Stimulated activated CD4-positive, alpha-beta T cell treated with anti-CD3 and anti-CD28 coated beads, Interleukin-2, amount 100 ng/mL, for 48 hours (primary cell): ENCODE data around the gene SNRNP35.
"Not testable (repeated sequence)": the region's sequence is repeated elsewhere in the genome, so short reads cannot be mapped to it uniquely, and the experiment has no call there.

ENCODE experiments used
- DNase-seq, 2 donors: peaks; one replicate each; pipeline ENCODE4 v3.0.0-alpha.2; 2020

The SNRNP35 gene

GRCh38 chr12:123491056-123491455 is 33.1 kb downstream of the SNRNP35 start:
- DNase-seq: no peak

- no peak for DNase-seq
These were observed 33.5 kb downstream of the SNRNP35 start for GRCh38 chr12:123491481-123491880.

- not testable (repeated sequence) for DNase-seq
These were observed 34.5 kb downstream of the SNRNP35 start for GRCh38 chr12:123492339-123493039.

GRCh38 chr12:123494124-123494851 is 36.3 kb downstream of the SNRNP35 start:
- no peak for DNase-seq

- no peak for DNase-seq
These were observed 39.1 kb downstream of the SNRNP35 start for GRCh38 chr12:123497065-123497464.

- DNase-seq: no peak
These were observed 40.3 kb downstream of the SNRNP35 start for GRCh38 chr12:123498126-123498825.

GRCh38 chr12:123499332-123499731 is 41.4 kb downstream of the SNRNP35 start:
- DNase-seq: no peak

GRCh38 chr12:123502163-123502704 is 44.3 kb downstream of the SNRNP35 start:
- no peak for DNase-seq

GRCh38 chr12:123506059-123506842 is 48.3 kb downstream of the SNRNP35 start:
- DNase-seq: no peak

GRCh38 chr12:123506843-123507236 is 48.9 kb downstream of the SNRNP35 start:
- no peak for DNase-seq

GRCh38 chr12:123512838-123513665 is 55.1 kb downstream of the SNRNP35 start:
- no peak for DNase-seq

- no peak for DNase-seq
These were observed 55.9 kb downstream of the SNRNP35 start for GRCh38 chr12:123513805-123514204.

- DNase-seq: not testable (repeated sequence)
These were observed 56.8 kb downstream of the SNRNP35 start for GRCh38 chr12:123514582-123515221.

GRCh38 chr12:123516216-123516780 is 58.4 kb downstream of the SNRNP35 start:
- no peak for DNase-seq
